ENCODE data around the gene PAIP2B.

DNA sequence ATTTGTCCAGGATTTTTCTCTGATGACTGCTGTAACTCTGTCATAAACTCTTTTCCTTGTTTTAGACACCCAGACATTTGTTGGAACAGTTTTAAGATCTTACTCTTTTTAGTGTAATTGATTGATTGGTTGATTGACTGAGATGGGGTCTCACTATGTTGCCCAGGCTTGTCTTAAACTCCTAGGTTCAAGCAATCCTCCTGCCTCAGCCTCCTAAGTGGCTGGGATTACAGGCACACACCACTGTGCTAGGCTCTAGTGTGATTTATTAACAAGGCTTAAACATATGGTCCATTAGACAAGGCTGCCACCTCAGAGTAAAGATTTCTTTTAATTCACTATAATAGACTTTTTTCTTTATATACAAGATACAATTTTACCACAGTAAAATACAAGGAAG is 2.0 kb downstream of the PAIP2B start:
- TF ChIP-seq, protein P1, sequence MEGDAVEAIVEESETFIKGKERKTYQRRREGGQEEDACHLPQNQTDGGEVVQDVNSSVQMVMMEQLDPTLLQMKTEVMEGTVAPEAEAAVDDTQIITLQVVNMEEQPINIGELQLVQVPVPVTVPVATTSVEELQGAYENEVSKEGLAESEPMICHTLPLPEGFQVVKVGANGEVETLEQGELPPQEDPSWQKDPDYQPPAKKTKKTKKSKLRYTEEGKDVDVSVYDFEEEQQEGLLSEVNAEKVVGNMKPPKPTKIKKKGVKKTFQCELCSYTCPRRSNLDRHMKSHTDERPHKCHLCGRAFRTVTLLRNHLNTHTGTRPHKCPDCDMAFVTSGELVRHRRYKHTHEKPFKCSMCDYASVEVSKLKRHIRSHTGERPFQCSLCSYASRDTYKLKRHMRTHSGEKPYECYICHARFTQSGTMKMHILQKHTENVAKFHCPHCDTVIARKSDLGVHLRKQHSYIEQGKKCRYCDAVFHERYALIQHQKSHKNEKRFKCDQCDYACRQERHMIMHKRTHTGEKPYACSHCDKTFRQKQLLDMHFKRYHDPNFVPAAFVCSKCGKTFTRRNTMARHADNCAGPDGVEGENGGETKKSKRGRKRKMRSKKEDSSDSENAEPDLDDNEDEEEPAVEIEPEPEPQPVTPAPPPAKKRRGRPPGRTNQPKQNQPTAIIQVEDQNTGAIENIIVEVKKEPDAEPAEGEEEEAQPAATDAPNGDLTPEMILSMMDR (conservative IDR thresholded peaks at IDR 0.05; ENCODE audit: low read length), result no peak
- TF ChIP-seq EZH2phosphoT487 (IDR thresholded peaks at IDR 0.05; ENCODE audit: borderline replicate concordance, low read depth, low read length), result no peak
